Brain microvascular endothelial cell (primary cell): ENCODE measurements around the gene DHRS1.

Experiments
- DNase-seq: peaks from one replicate; pipeline ENCODE4 v3.0.0-alpha.2; 2020
- H3K27ac ChIP-seq: fragments of 250-450 bp; sonication (Bioruptor Pico); 2 replicates; pipeline ENCODE4 v1.5.1; 2020; ENCODE audit warnings: mild to moderate bottlenecking, moderate library complexity
- H3K27me3 ChIP-seq: fragments of 250-450 bp; sonication (Bioruptor Pico); replicated peaks from 2 replicates; pipeline ENCODE4 v1.5.1; 2020; ENCODE audit warnings: mild to moderate bottlenecking
- H3K36me3 ChIP-seq: fragments of 250-450 bp; sonication (Bioruptor Pico); replicated peaks from 2 replicates; pipeline ENCODE4 v1.5.1; 2020; ENCODE audit warnings: mild to moderate bottlenecking
- H3K4me3 ChIP-seq: 2 replicates; pipeline ENCODE4 v1.5.1; 2011; ENCODE audit warnings: low read depth, mild to moderate bottlenecking, control low read depth, low read length, moderate library complexity
- in situ Hi-C: cut with HindIII; loops from 2 replicates; pipeline ENCODE4 v1.10.0; 2017; ENCODE audit warnings: low sequenced_read_pairs, low pct_ligation_motif_present
- TF ChIP-seq, protein P1 (sequence below): IDR thresholded peaks from 2 replicates; pipeline ENCODE4 v1.5.1; 2011; ENCODE audit warnings: low read depth, mild to moderate bottlenecking, moderate library complexity, low read length, control low read depth, inconsistent platforms; ENCODE audit errors: missing control alignments

The DHRS1 gene

GRCh38 chr14:24284501-24285035, 15.0 kb downstream of the DHRS1 start:
- TF ChIP-seq, protein P1, sequence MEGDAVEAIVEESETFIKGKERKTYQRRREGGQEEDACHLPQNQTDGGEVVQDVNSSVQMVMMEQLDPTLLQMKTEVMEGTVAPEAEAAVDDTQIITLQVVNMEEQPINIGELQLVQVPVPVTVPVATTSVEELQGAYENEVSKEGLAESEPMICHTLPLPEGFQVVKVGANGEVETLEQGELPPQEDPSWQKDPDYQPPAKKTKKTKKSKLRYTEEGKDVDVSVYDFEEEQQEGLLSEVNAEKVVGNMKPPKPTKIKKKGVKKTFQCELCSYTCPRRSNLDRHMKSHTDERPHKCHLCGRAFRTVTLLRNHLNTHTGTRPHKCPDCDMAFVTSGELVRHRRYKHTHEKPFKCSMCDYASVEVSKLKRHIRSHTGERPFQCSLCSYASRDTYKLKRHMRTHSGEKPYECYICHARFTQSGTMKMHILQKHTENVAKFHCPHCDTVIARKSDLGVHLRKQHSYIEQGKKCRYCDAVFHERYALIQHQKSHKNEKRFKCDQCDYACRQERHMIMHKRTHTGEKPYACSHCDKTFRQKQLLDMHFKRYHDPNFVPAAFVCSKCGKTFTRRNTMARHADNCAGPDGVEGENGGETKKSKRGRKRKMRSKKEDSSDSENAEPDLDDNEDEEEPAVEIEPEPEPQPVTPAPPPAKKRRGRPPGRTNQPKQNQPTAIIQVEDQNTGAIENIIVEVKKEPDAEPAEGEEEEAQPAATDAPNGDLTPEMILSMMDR = no peak
- H3K27ac ChIP-seq = no peak overlapping the region
- no peak overlapping the region for H3K4me3 ChIP-seq
- DNase-seq = no peak
- no peaks in the 10 kb centered on the region for H3K36me3 ChIP-seq
- in situ Hi-C loops = no loop called here
- H3K27me3 ChIP-seq = no peaks in the 10 kb centered on the region

DNA sequence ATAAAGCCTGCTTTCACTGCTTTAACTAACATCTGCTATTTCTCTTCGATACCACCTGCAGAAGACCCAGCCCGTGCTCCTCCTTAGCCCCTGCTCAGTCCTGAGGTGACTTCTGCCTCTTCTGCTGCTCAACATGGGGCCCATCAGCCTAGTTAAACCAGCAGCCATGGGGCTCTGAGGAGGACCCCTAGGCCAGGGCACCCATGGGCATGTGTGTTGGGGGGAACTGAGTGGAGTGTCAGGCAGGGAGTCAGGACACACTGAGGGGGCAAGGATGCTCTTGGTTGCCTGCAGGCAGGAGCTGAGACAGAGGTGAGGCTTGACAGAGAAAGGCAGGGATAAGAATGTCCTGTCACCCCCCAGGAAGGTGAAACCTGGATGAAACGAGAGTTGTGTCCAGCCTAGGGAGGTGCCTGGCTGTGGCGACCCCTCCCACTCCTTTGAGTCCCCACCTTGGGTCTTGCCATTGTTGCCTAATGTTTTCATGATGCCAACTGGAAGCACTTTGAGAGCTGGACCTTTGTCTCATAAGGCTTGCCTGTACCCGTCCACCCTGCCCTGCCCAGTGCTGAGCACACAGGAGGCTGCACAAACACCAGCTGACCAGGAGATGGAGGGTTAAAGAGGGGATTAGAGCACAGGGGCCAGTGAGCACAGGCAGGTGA, 15.7 kb downstream of the DHRS1 start:
- Histone ChIP-seq H3K27ac (no peak overlapping the region), H3K4me3 (no peak overlapping the region), H3K36me3 (no peaks in the 10 kb centered on the region), H3K27me3 (no peaks in the 10 kb centered on the region)
- TF ChIP-seq, protein P1 = no peak
- no peak for DNase-seq
- in situ Hi-C loops = no loop called here

- Histone ChIP-seq H3K27ac (no peak overlapping the region), H3K27me3 (no peaks in the 10 kb centered on the region), H3K4me3 (no peak overlapping the region), H3K36me3 (no peaks in the 10 kb centered on the region)
- DNase-seq = no peak
- in situ Hi-C loops = no loop called here
- TF ChIP-seq, protein P1 = no peak
Observed at GRCh38 chr14:24282736-24283135, 16.8 kb downstream of the DHRS1 start.

GRCh38 chr14:24281636-24282035, 17.9 kb downstream of the DHRS1 start:
- Histone ChIP-seq H3K4me3 (no peak overlapping the region), H3K27ac (no peak overlapping the region), H3K27me3 (no peaks in the 10 kb centered on the region), H3K36me3 (no peaks in the 10 kb centered on the region)
- TF ChIP-seq, protein P1 = no peak
- in situ Hi-C loops = no loop called here
- DNase-seq = no peak

GRCh38 chr14:24280797-24281460, 18.7 kb downstream of the DHRS1 start:
- Histone ChIP-seq H3K4me3 (no peak overlapping the region), H3K27me3 (no peaks in the 10 kb centered on the region), H3K27ac (no peak overlapping the region), H3K36me3 (no peaks in the 10 kb centered on the region)
- DNase-seq = no peak
- in situ Hi-C loops = no loop called here
- TF ChIP-seq, protein P1 = no peak
